Activated naive CD4-positive, alpha-beta T cell treated with anti-CD3 and anti-CD28 coated beads, Interleukin-2, amount 10 ng/mL, durations not matched to agents 7 days and 5 days (primary cell): ENCODE data around the gene IGFLR1.

Source experiments
- CTCF ChIA-PET: fragments of 350-600 bp; sonication (Branson Sonifier 250); formaldehyde crosslinking; loops from one replicate; lab custom pipeline; 2021; ENCODE audit warnings: antibody characterized with exemption; lab: Charles Lee
- DNase-seq: peaks from one replicate; pipeline ENCODE4 v3.0.0-alpha.2; 2020
- H3K27ac Mint-ChIP-seq: one replicate; pipeline ENCODE4 v1.8.0; 2021; ENCODE audit warnings: mild to moderate bottlenecking, moderate library complexity, mixed read lengths
- H3K27me3 Mint-ChIP-seq: one replicate; pipeline ENCODE4 v1.8.0; 2021; ENCODE audit warnings: mild to moderate bottlenecking, mixed read lengths
- H3K36me3 Mint-ChIP-seq: one replicate; pipeline ENCODE4 v1.8.0; 2021; ENCODE audit warnings: mixed read lengths
- H3K4me1 Mint-ChIP-seq: one replicate; pipeline ENCODE4 v1.8.0; 2021; ENCODE audit warnings: mixed read lengths
- H3K4me3 Mint-ChIP-seq: one replicate; pipeline ENCODE4 v1.8.0; 2021; ENCODE audit warnings: mild to moderate bottlenecking, moderate library complexity, mixed read lengths
- H3K9me3 Mint-ChIP-seq: one replicate; pipeline ENCODE4 v1.8.0; 2021; ENCODE audit warnings: mixed read lengths

The IGFLR1 gene

GRCh38 chr19:35744430-35745327 is 2.4 kb upstream of the IGFLR1 start:
- peak; percentile 96 for DNase-seq
- Mint-ChIP-seq H3K27ac (peak overlapping the region; percentile 99), H3K4me3 (peak overlapping the region; percentile 100), H3K36me3 (peaks cover 25% of the 10 kb centered on the region), H3K27me3 (no peaks in the 10 kb centered on the region), H3K9me3 (no peaks in the 10 kb centered on the region), H3K4me1 (peaks cover 68% of the 10 kb centered on the region)
- CTCF ChIA-PET = interaction anchor here (1.2 to 1.7 kb wide), 4 partner anchors 26 to 75 kb away, joined by 3 to 7 read pairs (median 4); no protein-coding TSS in a partner anchor

- H3K36me3 Mint-ChIP-seq = peaks cover 25% of the 10 kb centered on the region
- H3K4me3 Mint-ChIP-seq = peak overlapping the region; percentile 100
- CTCF ChIA-PET = interaction anchor here (1.0 to 1.7 kb wide), 4 partner anchors 25 to 188 kb away, joined by 3 to 7 read pairs (median 4); no protein-coding TSS in a partner anchor
- DNase-seq = no peak
- no peaks in the 10 kb centered on the region for H3K27me3 Mint-ChIP-seq
- peak overlapping the region; percentile 99 for H3K27ac Mint-ChIP-seq
- peaks cover 65% of the 10 kb centered on the region for H3K4me1 Mint-ChIP-seq
- no peaks in the 10 kb centered on the region for H3K9me3 Mint-ChIP-seq
These were observed 1.6 kb upstream of the IGFLR1 start for GRCh38 chr19:35743640-35744429.

GRCh38 chr19:35741203-35741515 is 1.1 kb downstream of the IGFLR1 start:
- H3K27ac Mint-ChIP-seq = peak overlapping the region; percentile 99
- CTCF ChIA-PET = interaction anchor here (0.9 to 1.6 kb wide), 5 partner anchors 23 to 78 kb away, joined by 3 to 10 read pairs (median 4); partner anchors contain the start of gene KMT2B
- H3K36me3 Mint-ChIP-seq = peaks cover 35% of the 10 kb centered on the region
- H3K9me3 Mint-ChIP-seq = no peaks in the 10 kb centered on the region
- peak overlapping the region; percentile 90 for H3K4me3 Mint-ChIP-seq
- H3K27me3 Mint-ChIP-seq = no peaks in the 10 kb centered on the region
- peaks cover 61% of the 10 kb centered on the region for H3K4me1 Mint-ChIP-seq
- DNase-seq = no peak

- Mint-ChIP-seq H3K27me3 (no peaks in the 10 kb centered on the region), H3K9me3 (no peaks in the 10 kb centered on the region), H3K36me3 (peaks cover 33% of the 10 kb centered on the region), H3K4me1 (peaks cover 57% of the 10 kb centered on the region), H3K4me3 (peak overlapping the region; percentile 90), H3K27ac (peak overlapping the region; percentile 99)
- peak; percentile 99 for DNase-seq
- CTCF ChIA-PET = interaction anchor here (0.6 to 1.6 kb wide), 7 partner anchors 22 to 194 kb away, joined by 3 to 10 read pairs (median 4); partner anchors contain the start of gene KMT2B
These were observed 1.6 kb downstream of the IGFLR1 start for GRCh38 chr19:35740423-35741202.

- Mint-ChIP-seq H3K27me3 (no peaks in the 10 kb centered on the region), H3K4me3 (peak overlapping the region; percentile 90), H3K4me1 (peaks cover 55% of the 10 kb centered on the region), H3K36me3 (peaks cover 32% of the 10 kb centered on the region), H3K9me3 (no peaks in the 10 kb centered on the region), H3K27ac (peak overlapping the region; percentile 15)
- no peak for DNase-seq
- CTCF ChIA-PET = interaction anchor here (0.6 to 1.6 kb wide), 8 partner anchors 22 to 194 kb away, joined by 3 to 10 read pairs (median 4); partner anchors contain the start of gene KMT2B
These were observed 2.2 kb downstream of the IGFLR1 start for GRCh38 chr19:35740108-35740422.

GRCh38 chr19:35739275-35740107 is 2.8 kb downstream of the IGFLR1 start:
- peaks cover 54% of the 10 kb centered on the region for H3K4me1 Mint-ChIP-seq
- peak overlapping the region; percentile 90 for H3K4me3 Mint-ChIP-seq
- no peaks in the 10 kb centered on the region for H3K9me3 Mint-ChIP-seq
- CTCF ChIA-PET = interaction anchor here (0.6 to 1.6 kb wide), 5 partner anchors 21 to 126 kb away, joined by 3 to 10 read pairs (median 5); partner anchors contain the start of gene KMT2B
- peaks cover 37% of the 10 kb centered on the region for H3K36me3 Mint-ChIP-seq
- H3K27ac Mint-ChIP-seq = peak overlapping the region; percentile 42
- no peaks in the 10 kb centered on the region for H3K27me3 Mint-ChIP-seq
- no peak for DNase-seq

GRCh38 chr19:35738887-35739229 is 3.4 kb downstream of the IGFLR1 start:
- CTCF ChIA-PET = interaction anchor here (1.1 to 1.5 kb wide), 3 partner anchors 36 to 44 kb away, joined by 3 to 4 read pairs (median 3); no protein-coding TSS in a partner anchor
- peaks cover 47% of the 10 kb centered on the region for H3K4me1 Mint-ChIP-seq
- peaks cover 39% of the 10 kb centered on the region for H3K36me3 Mint-ChIP-seq
- H3K4me3 Mint-ChIP-seq = no peak overlapping the region
- H3K9me3 Mint-ChIP-seq = no peaks in the 10 kb centered on the region
- no peak overlapping the region for H3K27ac Mint-ChIP-seq
- no peak for DNase-seq
- H3K27me3 Mint-ChIP-seq = no peaks in the 10 kb centered on the region

- Mint-ChIP-seq H3K27me3 (no peaks in the 10 kb centered on the region), H3K4me3 (no peak overlapping the region), H3K27ac (no peak overlapping the region), H3K9me3 (no peaks in the 10 kb centered on the region), H3K4me1 (peaks cover 44% of the 10 kb centered on the region), H3K36me3 (peaks cover 42% of the 10 kb centered on the region)
- no peak for DNase-seq
- CTCF ChIA-PET = interaction anchor here (1.1 to 1.9 kb wide), 6 partner anchors 10 to 90 kb away, joined by 3 to 8 read pairs (median 4); partner anchors contain the start of genes COX6B1 and LIN37
These were observed 4.0 kb downstream of the IGFLR1 start for GRCh38 chr19:35738021-35738886.

- DNase-seq = peak; percentile 59
- Mint-ChIP-seq H3K27me3 (no peaks in the 10 kb centered on the region), H3K9me3 (no peaks in the 10 kb centered on the region), H3K27ac (peak overlapping the region; percentile 74), H3K36me3 (peaks cover 37% of the 10 kb centered on the region), H3K4me3 (no peak overlapping the region), H3K4me1 (peaks cover 34% of the 10 kb centered on the region)
- CTCF ChIA-PET = interaction anchor here (0.6 to 1.9 kb wide), 7 partner anchors 11 to 89 kb away, joined by 3 to 11 read pairs (median 5); partner anchors contain the start of genes COX6B1 and LIN37
These were observed 5.1 kb downstream of the IGFLR1 start for GRCh38 chr19:35736913-35737886.

GRCh38 chr19:35734889-35735288 is 7.4 kb downstream of the IGFLR1 start:
- Mint-ChIP-seq H3K9me3 (no peaks in the 10 kb centered on the region), H3K27me3 (no peaks in the 10 kb centered on the region), H3K27ac (peak overlapping the region; percentile 19), H3K4me1 (peaks cover 24% of the 10 kb centered on the region), H3K36me3 (peaks cover 52% of the 10 kb centered on the region), H3K4me3 (no peak overlapping the region)
- DNase-seq = no peak
- CTCF ChIA-PET = interaction anchor here (1.4 kb wide), 1 partner anchor 38 kb away, joined by 3 read pairs; no protein-coding TSS in a partner anchor

GRCh38 chr19:35734273-35734672 is 8.0 kb downstream of the IGFLR1 start:
- H3K36me3 Mint-ChIP-seq = peaks cover 53% of the 10 kb centered on the region
- H3K4me3 Mint-ChIP-seq = no peak overlapping the region
- CTCF ChIA-PET = interaction anchor here (1.4 kb wide), 1 partner anchor 38 kb away, joined by 3 read pairs; no protein-coding TSS in a partner anchor

More at GRCh38 chr19:35734273-35734672, 8.0 kb downstream of the IGFLR1 start:
- no peak for DNase-seq
- no peak overlapping the region for H3K27ac Mint-ChIP-seq
- H3K27me3 Mint-ChIP-seq = no peaks in the 10 kb centered on the region
- H3K9me3 Mint-ChIP-seq = no peaks in the 10 kb centered on the region
- peaks cover 21% of the 10 kb centered on the region for H3K4me1 Mint-ChIP-seq
